K562 (cell line): ENCODE results near the gene TBC1D2. TPM values are rescaled to one million over a fixed set of nuclear protein-coding genes. Genes with fewer than 3 reads are reported as not detected.

Experiments
- ATAC-seq: fragments of 200-7000 bp; cut with Tn5 transposase; 3 replicates; pipeline ENCODE4 v1.9.1; 2020; ENCODE audit warnings: moderate library complexity
- BruUV-seq: library from RNA; stranded (reverse); fragments of 400-500 nt; replicated peaks from 2 replicates; lab custom pipeline; 2021; lab: Mats Ljungman, UMichigan
- CTCF ChIA-PET: fragments of 300-600 bp; formaldehyde crosslinking; extraction: SDS; loops from one replicate; lab custom pipeline; 2021; ENCODE audit warnings: low intra/inter-chr PET ratio; lab: Yijun Ruan, JAX
- POLR2A ChIA-PET: fragments of 300-600, 350-650 bp; sonication (Branson Sonifier 250); formaldehyde crosslinking; extraction: SDS; loops from one replicate; lab custom pipeline; 2021; ENCODE audit warnings: antibody characterized with exemption, inconsistent platforms; lab: Yijun Ruan, JAX
- DNase-seq, 4 experiments: peaks; one replicate each; pipeline versions ENCODE4 v3.0.0 to v3.0.0-alpha.2; 2011 to 2018; ENCODE audit warnings: low spot score in 3 of 4, mixed read lengths in 3 of 4; ENCODE audit errors: extremely low read depth in 1 of 4
- FAIRE-seq: peaks from 2 replicates; lab custom pipeline; 2011; peaks lifted over from hg19 to GRCh38; lab: Jason Lieb, UNC
- H2AFZ ChIP-seq: 2 replicates; pipeline ENCODE4 v1.6.0; 2011; ENCODE audit warnings: low read depth, low read length, control low read depth, inconsistent platforms
- H3K27ac ChIP-seq: fragments of 200-600 bp; 3 replicates; pipeline ENCODE4 v1.8.0; 2011; ENCODE audit warnings: low read depth, mild to moderate bottlenecking, control low read depth, inconsistent platforms, low read length, moderate library complexity, mixed read lengths; ENCODE audit errors: extremely low read depth
- H3K27me3 ChIP-seq, 2 experiments: fragments of 300-600 bp in 1 of 2; 2 replicates in 1 of 2; 3 replicates in 1 of 2; pipeline versions ENCODE4 v1.6.0 to v1.8.0; 2011; ENCODE audit warnings: inconsistent platforms in 2 of 2, low read length in 2 of 2, mild to moderate bottlenecking in 1 of 2, mixed read lengths in 1 of 2, moderate library complexity in 1 of 2; ENCODE audit not compliant: control insufficient read depth in 2 of 2, insufficient read depth in 2 of 2
- H3K36me3 ChIP-seq: fragments of 300-600 bp; 3 replicates; pipeline ENCODE4 v1.8.0; 2011; ENCODE audit warnings: mild to moderate bottlenecking, low read length, inconsistent platforms; ENCODE audit not compliant: control insufficient read depth, insufficient read depth
- H3K4me1 ChIP-seq, 2 experiments: fragments of 200-600 bp in 1 of 2; replicated peaks in 1 of 2; 2 replicates in 1 of 2; 3 replicates in 1 of 2; pipeline versions ENCODE4 v1.5.1 to v1.8.0; 2011; ENCODE audit warnings: inconsistent platforms in 2 of 2, low read length in 2 of 2, mild to moderate bottlenecking in 1 of 2, mixed read lengths in 1 of 2, moderate library complexity in 1 of 2; ENCODE audit not compliant: control insufficient read depth in 2 of 2, insufficient read depth in 2 of 2
- H3K4me2 ChIP-seq: 2 replicates; pipeline ENCODE4 v1.6.1; 2011; ENCODE audit warnings: low read length, control low read depth, inconsistent platforms, mixed read lengths; ENCODE audit not compliant: insufficient read depth
- H3K4me3 ChIP-seq: fragments of 200-600 bp; sonication (generic), shearing (Covaris generic); 2 replicates; pipeline ENCODE4 v1.5.1; 2016; ENCODE audit warnings: control low read depth, inconsistent platforms
- H3K79me2 ChIP-seq: fragments of 200-600 bp; 3 replicates; pipeline ENCODE4 v1.8.0; 2011; ENCODE audit warnings: low read length, inconsistent platforms; ENCODE audit not compliant: control insufficient read depth, insufficient read depth
- H3K9ac ChIP-seq, 2 experiments: 2 replicates each; pipeline versions ENCODE4 v1.6.0 to v1.6.1; 2011; ENCODE audit warnings: low read depth in 2 of 2, low read length in 2 of 2, control low read depth in 1 of 2, inconsistent platforms in 1 of 2, mild to moderate bottlenecking in 1 of 2, mixed read lengths in 1 of 2; ENCODE audit not compliant: insufficient read depth in 1 of 2
- H3K9me1 ChIP-seq: one replicate; pipeline ENCODE4 v1.6.0; 2011; ENCODE audit warnings: inconsistent platforms, mild to moderate bottlenecking, low read length, moderate library complexity; ENCODE audit not compliant: control insufficient read depth, insufficient read depth
- H3K9me3 ChIP-seq: replicated peaks from 2 replicates; pipeline ENCODE4 v1.5.1; 2011; ENCODE audit warnings: low read depth, low read length, inconsistent platforms; ENCODE audit not compliant: control insufficient read depth, insufficient read depth
- H4K20me1 ChIP-seq: replicated peaks from 2 replicates; pipeline ENCODE4 v1.6.1; 2011; ENCODE audit warnings: low read length, inconsistent platforms, mixed read lengths; ENCODE audit not compliant: control insufficient read depth, insufficient read depth
- SLC30A9 ChIP-seq: fragments of 250-450 bp; sonication (Bioruptor Pico); IDR thresholded peaks from 2 replicates; pipeline ENCODE4 v1.8.0; 2022; ENCODE audit warnings: mild to moderate bottlenecking, moderate library complexity
- ZBTB9 ChIP-seq: fragments of 450-650 bp; formaldehyde crosslinking; IDR thresholded peaks from 2 replicates; pipeline ENCODE4 v1.4.0; 2020; ENCODE audit warnings: mild to moderate bottlenecking, moderate library complexity
- WGBS: fragments of 100-300 bp; shearing (Covaris generic); methylation state at CpG from one replicate; pipeline ENCODE4 v1.1.6; 2016; ENCODE audit warnings: low coverage, mixed read lengths; ENCODE audit not compliant: insufficient coverage; ENCODE audit errors: missing lambda C conversion rate; 5-methylcytosine and 5-hydroxymethylcytosine counted together
- in situ Hi-C: fragments of 300-500 bp; cut with MboI; formaldehyde crosslinking; loops from 4 replicates; pipeline ENCODE4 v1.15.0; 2018; ENCODE audit warnings: inconsistent platforms, mixed read lengths
- intact Hi-C: fragments of 100-400 bp; cut with micrococcal nuclease; formaldehyde crosslinking; loops from 2 replicates; pipeline ENCODE4 v1.14.2; 2022
- polyA plus RNA-seq, 8 experiments: library from polyadenylated mRNA; depleted of rRNA in 4 of 8; stranded (reverse) in 5 of 8; unstranded in 3 of 8; fragments of >200 nt; fragmentation: Nextera tagmentation in 2 of 8; fragmentation: Illumina TruSeq in 1 of 8; extraction: Ambion mirVana in 2 of 8; extraction: Trizol in 1 of 8; gene quantifications; 2 replicates each; pipeline versions ENCODE4 v1.2.1 to v1.2.3, GENCODE V29; 2011 to 2014; ENCODE audit warnings: inconsistent platforms in 1 of 8, missing spikeins in 1 of 8
- total RNA-seq, 7 experiments: library from RNA; depleted of rRNA in 6 of 7; stranded (reverse); fragments of >200 nt in 6 of 7; fragmentation: Illumina TruSeq in 2 of 7; extraction: Trizol in 2 of 7; gene quantifications; 2 replicates each; pipeline versions ENCODE4 v1.2.1 to v1.2.3, GENCODE V29; 2011 to 2021; ENCODE audit warnings: low replicate concordance in 1 of 7

The TBC1D2 gene
- total and polyA plus RNA-seq, 9 of the 15 experiments (the other 6 are each of a cell fraction or from before 2014, with no cell fraction given): 0.10 to 7.0 (median 2.5) TPM

GRCh38 chr9:98263080-98263479 lies 7.6 kb upstream of the TBC1D2 start:
- Histone ChIP-seq H3K4me2 (no peak overlapping the region), H3K4me3 (no peak overlapping the region), H3K27ac (no peak overlapping the region; the same call in 2 of the 3 replicates), H3K9ac (no peak overlapping the region), H3K9me1 (no peaks in the 10 kb centered on the region), H3K4me1 (peaks cover 0 to 6% of the 10 kb centered on the region in 2 experiments; a peak in 2 of 5 replicates), H3K9me3 (no peaks in the 10 kb centered on the region), H3K36me3 (no peaks in the 10 kb centered on the region), H3K27me3 (no peaks in the 10 kb centered on the region), H3K79me2 (no peaks in the 10 kb centered on the region), H4K20me1 (no peaks in the 10 kb centered on the region), H2AFZ (peak overlapping the region; percentile 69; the same call in 1 of the 2 replicates)
- no peak for TF ChIP-seq ZBTB9 (CRISPR knock-in tag)
- TF ChIP-seq SLC30A9 (CRISPR knock-in tag): no peak
- FAIRE-seq: peak; percentile 23
- peak; percentile 7; the same call in 1 of the 3 replicates for ATAC-seq
- intact Hi-C loops: loop anchor here (1.0 kb wide), 4 partner anchors 58 to 340 kb away; no protein-coding TSS in a partner anchor
- DNase-seq: no peak
- 27% methylated on average over 1 of the region's 1 CpG for WGBS
- ChIA-PET POLR2A (interaction anchor here (0.7 to 1.5 kb wide), 4 partner anchors 8 to 165 kb away, joined by 3 read pairs; no protein-coding TSS in a partner anchor), CTCF (interaction anchor here (1.1 to 3.2 kb wide), 6 partner anchors 58 to 373 kb away, joined by 3 to 36 read pairs (median 6); partner anchors contain the start of genes CORO2A and TRIM14)
- in situ Hi-C loops: loop anchor here (5.0 to 25.0 kb wide), 3 partner anchors 56 to 351 kb away; partner anchors contain the start of genes TRIM14 and TRMO
- no TSS peak for BruUV-seq
